Measurements from ENCODE around the gene HSD17B1. TPM values are rescaled to one million over a fixed set of nuclear protein-coding genes. Genes with fewer than 3 reads are reported as not detected.
A peak's percentile ranks its signal among the peaks of the same experiment; 100 is the strongest.

Gene HSD17B1
- total and polyA plus RNA-seq, 2 experiments from 2014 or later = 2.3 to 3.0 TPM

DNA sequence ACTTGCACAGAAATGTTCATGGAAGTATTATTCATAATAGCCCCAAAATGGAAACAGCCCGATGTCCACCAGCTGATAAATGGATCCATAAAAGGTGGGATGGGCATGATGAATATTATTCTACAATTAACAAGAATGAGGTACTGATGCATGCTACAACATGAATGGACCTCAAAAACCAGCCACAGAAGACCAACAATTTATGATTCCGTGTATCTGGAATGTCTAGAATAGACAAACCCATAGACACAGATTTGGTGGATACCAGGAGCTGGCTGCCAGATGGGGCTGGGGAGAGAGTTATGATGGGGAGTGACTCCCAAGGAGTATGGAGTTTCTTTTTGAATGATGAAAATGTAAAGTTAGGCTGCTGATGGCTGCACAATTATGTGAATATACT lies 27.5 kb upstream of the HSD17B1 start:
- H3K4me1 ChIP-seq (ENCODE audit: insufficient read depth) = peaks cover 62% of the 10 kb centered on the region
- in situ Hi-C loops (cut with MboI) = loop anchor here (10.0 kb wide), 1 partner anchor 200 kb away; no protein-coding TSS in a partner anchor
- WGBS, 2 experiments (ENCODE audit: low coverage in 1 of 2, low lambda C conversion rate in 2 of 2, missing lambda C conversion rate in 2 of 2) = 11% methylated on average over 2 of the region's 2 CpGs

DNA sequence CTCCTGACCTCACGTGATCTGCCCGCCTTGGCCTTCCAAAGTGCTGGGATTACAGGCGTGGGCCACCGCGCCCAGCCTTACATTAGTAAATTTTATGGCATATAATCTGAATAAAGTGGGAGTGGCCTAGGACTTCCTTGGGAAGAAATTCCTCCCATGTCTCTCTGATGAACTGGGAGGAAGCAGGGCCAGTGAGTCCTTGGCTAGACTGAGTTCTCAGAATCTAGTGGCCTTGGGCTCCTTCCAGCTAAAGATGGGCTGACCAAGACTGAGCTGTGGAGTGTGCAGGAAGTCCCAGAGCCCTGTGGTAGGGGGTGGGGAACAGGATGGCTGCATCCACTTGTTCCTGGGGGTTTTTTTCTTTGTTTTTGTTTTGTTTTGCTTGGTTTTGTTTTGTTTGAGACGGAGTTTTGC lies 26.7 kb upstream of the HSD17B1 start:
- Histone ChIP-seq H3K4me2 (ENCODE audit: unreplicated experiment) (no peak overlapping the region), H3K27me3 (replicated peaks; ENCODE audit: insufficient read depth) (no peaks in the 10 kb centered on the region), H3K36me3 (ENCODE audit: low read depth) (no peaks in the 10 kb centered on the region), H3F3A (ENCODE audit: insufficient read depth) (peaks cover 47% of the 10 kb centered on the region), H3K9me2 (ENCODE audit: insufficient read depth) (no peaks in the 10 kb centered on the region), H3K27ac (peak overlapping the region; percentile 48), H2AFZ (no peak overlapping the region), H3K4me1 (ENCODE audit: insufficient read depth) (peaks cover 54% of the 10 kb centered on the region), H3K9ac (no peak overlapping the region), H4K20me1 (ENCODE audit: insufficient read depth) (no peaks in the 10 kb centered on the region), H3K4me3 (no peak overlapping the region), H3K9me3 (ENCODE audit: low read depth) (no peaks in the 10 kb centered on the region), H3K79me2 (ENCODE audit: insufficient read depth) (no peaks in the 10 kb centered on the region)
- in situ Hi-C loops (cut with MboI) = loop anchor here (10.0 kb wide), 1 partner anchor 201 kb away; no protein-coding TSS in a partner anchor
- peak; percentile 66 for DNase-seq
- TF ChIP-seq EZH2 (IDR thresholded peaks at IDR 0.05; ENCODE audit: insufficient read depth, poor library complexity, severe bottlenecking) (no peak), EZH2phosphoT487 (IDR thresholded peaks at IDR 0.05; ENCODE audit: insufficient read depth, low read depth) (no peak)
- WGBS, 2 experiments (ENCODE audit: low coverage in 1 of 2, low lambda C conversion rate in 2 of 2, missing lambda C conversion rate in 2 of 2) = 87 to 92% methylated on average over 6 of the region's 6 CpGs

More for the DNA sequence above, 27.5 kb upstream of the HSD17B1 start:
- H3F3A ChIP-seq (ENCODE audit: insufficient read depth) = peaks cover 54% of the 10 kb centered on the region
- no peak overlapping the region for H3K9ac ChIP-seq
- TF ChIP-seq EZH2 (IDR thresholded peaks at IDR 0.05; ENCODE audit: insufficient read depth, poor library complexity, severe bottlenecking) (no peak), EZH2phosphoT487 (IDR thresholded peaks at IDR 0.05; ENCODE audit: insufficient read depth, low read depth) (no peak)
- H3K79me2 ChIP-seq (ENCODE audit: insufficient read depth) = no peaks in the 10 kb centered on the region
- peak; percentile 74 for DNase-seq
- H3K4me3 ChIP-seq = no peak overlapping the region
- H2AFZ ChIP-seq = no peak overlapping the region
- H3K27ac ChIP-seq = peak overlapping the region; percentile 48
- H4K20me1 ChIP-seq (ENCODE audit: insufficient read depth) = no peaks in the 10 kb centered on the region
- no peaks in the 10 kb centered on the region for H3K27me3 ChIP-seq (replicated peaks; ENCODE audit: insufficient read depth)
- H3K4me2 ChIP-seq (ENCODE audit: unreplicated experiment) = peak overlapping the region; percentile 19
- no peaks in the 10 kb centered on the region for H3K9me2 ChIP-seq (ENCODE audit: insufficient read depth)
- no peaks in the 10 kb centered on the region for H3K9me3 ChIP-seq (ENCODE audit: low read depth)
- H3K36me3 ChIP-seq (ENCODE audit: low read depth) = no peaks in the 10 kb centered on the region

DNA sequence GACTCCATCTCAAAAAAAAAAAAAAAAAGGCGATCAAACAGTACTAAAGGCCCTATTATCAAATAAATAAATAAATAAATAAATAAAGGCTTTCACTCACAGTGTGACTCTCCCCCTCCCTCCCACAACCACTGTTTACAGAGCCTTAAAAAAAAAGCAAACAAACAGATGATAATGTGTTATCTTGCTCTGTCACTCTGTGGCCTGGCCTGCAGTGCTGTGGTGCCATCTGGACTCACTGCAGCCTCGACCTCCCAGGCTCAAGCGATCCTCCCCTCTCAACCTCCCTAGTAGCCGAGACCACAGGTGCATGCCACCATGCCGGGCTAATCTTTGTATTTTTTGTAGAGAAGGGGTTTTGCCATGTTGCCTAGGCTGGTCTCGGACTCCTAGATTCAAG lies 24.8 kb upstream of the HSD17B1 start:
- in situ Hi-C loops (cut with MboI) = loop anchor here (10.0 kb wide), 1 partner anchor 203 kb away; no protein-coding TSS in a partner anchor
- no peak for TF ChIP-seq EZH2 (IDR thresholded peaks at IDR 0.05; ENCODE audit: insufficient read depth, poor library complexity, severe bottlenecking)

DNA sequence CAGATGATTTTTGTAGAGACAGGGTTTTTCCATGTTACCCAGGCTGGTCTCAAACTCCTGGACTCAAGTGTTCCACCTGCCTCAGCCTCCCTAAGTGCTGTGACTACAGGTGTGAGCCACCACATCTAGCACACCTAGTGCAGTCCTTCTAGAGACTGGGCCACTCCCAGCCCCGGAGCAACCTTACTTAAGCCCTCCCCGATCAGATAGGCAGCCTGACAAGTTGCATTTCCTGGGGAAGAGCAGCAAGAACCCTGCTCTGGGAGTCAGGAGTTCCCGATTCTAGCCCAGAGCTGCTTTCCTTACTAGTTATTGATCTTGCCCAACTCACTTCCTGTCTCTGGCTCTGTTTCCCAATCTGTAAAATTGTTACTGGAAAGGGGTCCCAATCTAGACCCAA lies 23.7 kb upstream of the HSD17B1 start:
- Histone ChIP-seq H3K79me2 (ENCODE audit: insufficient read depth) (no peaks in the 10 kb centered on the region), H3K36me3 (ENCODE audit: low read depth) (no peaks in the 10 kb centered on the region), H3F3A (ENCODE audit: insufficient read depth) (peaks cover 32% of the 10 kb centered on the region), H2AFZ (no peak overlapping the region), H3K4me3 (no peak overlapping the region), H3K9me2 (ENCODE audit: insufficient read depth) (no peaks in the 10 kb centered on the region), H3K27ac (no peak overlapping the region), H3K27me3 (replicated peaks; ENCODE audit: insufficient read depth) (no peaks in the 10 kb centered on the region), H3K9me3 (ENCODE audit: low read depth) (no peaks in the 10 kb centered on the region), H3K4me2 (ENCODE audit: unreplicated experiment) (no peak overlapping the region), H3K4me1 (ENCODE audit: insufficient read depth) (peaks cover 30% of the 10 kb centered on the region), H4K20me1 (ENCODE audit: insufficient read depth) (no peaks in the 10 kb centered on the region), H3K9ac (no peak overlapping the region)
- TF ChIP-seq EZH2phosphoT487 (IDR thresholded peaks at IDR 0.05; ENCODE audit: insufficient read depth, low read depth) (no peak), EZH2 (IDR thresholded peaks at IDR 0.05; ENCODE audit: insufficient read depth, poor library complexity, severe bottlenecking) (no peak)
- in situ Hi-C loops (cut with MboI) = loop anchor here (10.0 kb wide), 1 partner anchor 204 kb away; no protein-coding TSS in a partner anchor
- no peak for DNase-seq
- 84% methylated on average over 3 of the region's 3 CpGs for whole genome bisulfite sequencing, 2 experiments (ENCODE audit: low coverage in 1 of 2, low lambda C conversion rate in 2 of 2, missing lambda C conversion rate in 2 of 2)

More for the DNA sequence above, 24.8 kb upstream of the HSD17B1 start:
- no peak overlapping the region for H3K4me2 ChIP-seq (ENCODE audit: unreplicated experiment)
- H3K79me2 ChIP-seq (ENCODE audit: insufficient read depth) = no peaks in the 10 kb centered on the region
- no peak overlapping the region for H3K27ac ChIP-seq
- H3K4me3 ChIP-seq = no peak overlapping the region
- H3K9me3 ChIP-seq (ENCODE audit: low read depth) = no peaks in the 10 kb centered on the region
- H3K9ac ChIP-seq = no peak overlapping the region
- no peak overlapping the region for H2AFZ ChIP-seq
- H3K27me3 ChIP-seq (replicated peaks; ENCODE audit: insufficient read depth) = no peaks in the 10 kb centered on the region
- no peaks in the 10 kb centered on the region for H3K9me2 ChIP-seq (ENCODE audit: insufficient read depth)
- H3F3A ChIP-seq (ENCODE audit: insufficient read depth) = peaks cover 36% of the 10 kb centered on the region
- H3K36me3 ChIP-seq (ENCODE audit: low read depth) = no peaks in the 10 kb centered on the region
- WGBS, 2 experiments (ENCODE audit: low coverage in 1 of 2, low lambda C conversion rate in 2 of 2, missing lambda C conversion rate in 2 of 2) = 93 to 94% methylated on average over 6 of the region's 6 CpGs
- H3K4me1 ChIP-seq (ENCODE audit: insufficient read depth) = peaks cover 35% of the 10 kb centered on the region
- no peaks in the 10 kb centered on the region for H4K20me1 ChIP-seq (ENCODE audit: insufficient read depth)
- no peak for DNase-seq
